Endothelial cell of umbilical vein (primary cell): ENCODE measurements around the gene TAX1BP3. TPM values are rescaled to one million over a fixed set of nuclear protein-coding genes. Genes with fewer than 3 reads are reported as not detected.
"Not testable (repeated sequence)": the region's sequence is repeated elsewhere in the genome, so short reads cannot be mapped to it uniquely, and the experiment has no call there.

Source experiments
- BruUV-seq: library from RNA; stranded (reverse); fragments of 400-500 nt; replicated peaks from 2 replicates; lab custom pipeline; 2021; lab: Mats Ljungman, UMichigan
- CTCF ChIA-PET: fragments of 300-600, 350-600 bp; sonication (Branson Sonifier 250); formaldehyde crosslinking; loops from one replicate; lab custom pipeline; 2021; ENCODE audit warnings: antibody characterized with exemption, inconsistent platforms; lab: Charles Lee
- POLR2A ChIA-PET: fragments of 300-600, 350-600 bp; sonication (Branson Sonifier 250); formaldehyde crosslinking; loops from one replicate; lab custom pipeline; 2021; ENCODE audit warnings: antibody characterized with exemption, inconsistent platforms; lab: Charles Lee
- DNase-seq: peaks from one replicate; pipeline ENCODE4 v3.0.0-alpha.2; 2011; ENCODE audit warnings: low read depth, low spot score
- FAIRE-seq: peaks from 2 replicates; lab custom pipeline; 2011; peaks lifted over from hg19 to GRCh38; lab: Jason Lieb, UNC
- H2AFZ ChIP-seq: 2 replicates; pipeline ENCODE4 v1.6.0; 2012; ENCODE audit warnings: low read depth, low read length, control low read depth, inconsistent platforms
- H3K27ac ChIP-seq: 2 replicates; pipeline ENCODE4 v1.5.1; 2011; ENCODE audit warnings: low read depth, mild to moderate bottlenecking, control low read depth, low read length, moderate library complexity; ENCODE audit not compliant: insufficient read depth
- H3K27me3 ChIP-seq, 2 experiments: 2 replicates each; pipeline versions ENCODE4 v1.6.0 to v1.6.1; 2011; ENCODE audit warnings: low read length in 2 of 2, mixed read lengths in 1 of 2; ENCODE audit not compliant: control insufficient read depth in 2 of 2, insufficient read depth in 2 of 2
- H3K36me3 ChIP-seq, 2 experiments: 2 replicates in 1 of 2; 3 replicates in 1 of 2; pipeline ENCODE4 v1.5.1; 2011; ENCODE audit warnings: low read length in 2 of 2, mild to moderate bottlenecking in 1 of 2, moderate library complexity in 1 of 2; ENCODE audit not compliant: control insufficient read depth in 2 of 2, insufficient read depth in 2 of 2; ENCODE audit errors: extremely low read depth in 1 of 2
- H3K4me1 ChIP-seq: 3 replicates; pipeline ENCODE4 v1.5.1; 2011; ENCODE audit warnings: mild to moderate bottlenecking, low read length; ENCODE audit not compliant: control insufficient read depth, insufficient read depth; ENCODE audit errors: extremely low read depth
- H3K4me2 ChIP-seq: 2 replicates; pipeline ENCODE4 v1.6.1; 2011; ENCODE audit warnings: low read length, control low read depth, mixed read lengths; ENCODE audit not compliant: insufficient read depth
- H3K4me3 ChIP-seq, 3 experiments: fragments of 200-600 bp in 1 of 3; sonication (generic), shearing (Covaris generic) in 1 of 3; replicated peaks in 1 of 3; 2 replicates each; pipeline ENCODE4 v1.5.1; 2011 to 2016; ENCODE audit warnings: control low read depth in 3 of 3, low read length in 3 of 3, mild to moderate bottlenecking in 2 of 3, inconsistent platforms in 1 of 3, low read depth in 1 of 3, moderate library complexity in 1 of 3; ENCODE audit not compliant: insufficient read depth in 1 of 3
- H3K79me2 ChIP-seq: 2 replicates; pipeline ENCODE4 v1.6.0; 2012; ENCODE audit warnings: low read length, inconsistent platforms; ENCODE audit not compliant: control insufficient read depth, insufficient read depth
- H3K9ac ChIP-seq: replicated peaks from 2 replicates; pipeline ENCODE3; 2011; ENCODE audit warnings: low read length, control low read depth; ENCODE audit not compliant: insufficient read depth; ENCODE audit errors: extremely low read depth
- H3K9me1 ChIP-seq: replicated peaks from 3 replicates; pipeline ENCODE4 v1.6.0; 2011; ENCODE audit warnings: mild to moderate bottlenecking, low read length; ENCODE audit not compliant: control insufficient read depth, insufficient read depth; ENCODE audit errors: extremely low read depth
- H3K9me3 ChIP-seq: replicated peaks from 2 replicates; pipeline ENCODE4 v1.5.1; 2012; ENCODE audit warnings: low read length, inconsistent platforms; ENCODE audit not compliant: control insufficient read depth, insufficient read depth
- H4K20me1 ChIP-seq: replicated peaks from 2 replicates; pipeline ENCODE3; 2011; ENCODE audit warnings: mild to moderate bottlenecking, low read length; ENCODE audit not compliant: control insufficient read depth, insufficient read depth; ENCODE audit errors: extremely low read depth
- CTCF ChIP-seq, 2 donors: IDR thresholded peaks; 1 replicate in 1 of 2; 2 replicates in 1 of 2; pipeline ENCODE4 v1.5.1; 2011; ENCODE audit warnings: low read length in 2 of 2, mild to moderate bottlenecking in 2 of 2, moderate library complexity in 2 of 2, control low read depth in 1 of 2, inconsistent platforms in 1 of 2, low read depth in 1 of 2; ENCODE audit not compliant: insufficient read depth in 1 of 2; ENCODE audit errors: extremely low read depth in 1 of 2
- EZH2 ChIP-seq: IDR thresholded peaks from 2 replicates; pipeline ENCODE4 v1.6.1; 2012; ENCODE audit warnings: borderline replicate concordance, low read depth, mild to moderate bottlenecking, moderate library complexity, low read length, inconsistent platforms; ENCODE audit not compliant: severe bottlenecking
- FOS ChIP-seq: IDR thresholded peaks from 2 replicates; pipeline ENCODE4 v1.6.1; 2011; ENCODE audit warnings: mild to moderate bottlenecking, low read length, moderate library complexity, borderline replicate concordance; ENCODE audit not compliant: insufficient read depth
- GATA2 ChIP-seq: IDR thresholded peaks from 2 replicates; pipeline ENCODE4 v1.7.0; 2011; ENCODE audit warnings: low read depth, mild to moderate bottlenecking, moderate library complexity, mixed read lengths, low read length; ENCODE audit not compliant: insufficient read length, insufficient read depth
- JUN ChIP-seq: IDR thresholded peaks from 2 replicates; pipeline ENCODE4 v1.6.1; 2011; ENCODE audit warnings: borderline replicate concordance, low read depth; ENCODE audit not compliant: insufficient read length, insufficient read depth
- MYC ChIP-seq: IDR thresholded peaks from one replicate; pipeline ENCODE4 v1.6.1; 2011; ENCODE audit warnings: mild to moderate bottlenecking, low read depth, low read length
- POLR2A ChIP-seq: IDR thresholded peaks from 2 replicates; pipeline ENCODE4 v1.6.1; 2012; ENCODE audit warnings: low read depth, mild to moderate bottlenecking, control low read depth, low read length
- POLR2AphosphoS5 ChIP-seq: IDR thresholded peaks from 2 replicates; pipeline ENCODE4 v1.6.1; 2012; ENCODE audit warnings: low read depth, mild to moderate bottlenecking, control low read depth, low read length, moderate library complexity; ENCODE audit not compliant: insufficient read depth
- dilution Hi-C: fragments of 300-500 bp; cut with MboI; formaldehyde crosslinking; loops from one replicate; pipeline ENCODE4 v1.15.0; 2019; ENCODE audit warnings: low sequenced_read_pairs; ENCODE audit not compliant: extremely low pct_ligation_motif_present
- intact Hi-C: fragments of 100-400 bp; cut with micrococcal nuclease; formaldehyde crosslinking; loops from one replicate; pipeline ENCODE4 v1.10.0; 2022
- polyA plus RNA-seq, 4 experiments: library from polyadenylated mRNA; depleted of rRNA in 3 of 4; stranded (reverse) in 3 of 4; unstranded in 1 of 4; fragments of >200 nt; gene quantifications; 2 replicates each; pipeline versions ENCODE4 v1.2.1 to v1.2.3, GENCODE V29; 2011 to 2012; ENCODE audit warnings: missing spikeins in 1 of 4
- total RNA-seq: library from RNA; stranded (reverse); gene quantifications from 2 replicates; pipeline ENCODE4 v1.2.3, GENCODE V29; 2021
- TF ChIP-seq, protein P1 (sequence below): IDR thresholded peaks from 2 replicates; pipeline ENCODE4 v1.6.1; 2011; ENCODE audit not compliant: insufficient read depth, insufficient read length

TAX1BP3 gene
- total and polyA plus RNA-seq, 2 donors (not counting 3 experiments of a cell fraction or from before 2014, with no cell fraction given): 254 to 315 TPM

DNA sequence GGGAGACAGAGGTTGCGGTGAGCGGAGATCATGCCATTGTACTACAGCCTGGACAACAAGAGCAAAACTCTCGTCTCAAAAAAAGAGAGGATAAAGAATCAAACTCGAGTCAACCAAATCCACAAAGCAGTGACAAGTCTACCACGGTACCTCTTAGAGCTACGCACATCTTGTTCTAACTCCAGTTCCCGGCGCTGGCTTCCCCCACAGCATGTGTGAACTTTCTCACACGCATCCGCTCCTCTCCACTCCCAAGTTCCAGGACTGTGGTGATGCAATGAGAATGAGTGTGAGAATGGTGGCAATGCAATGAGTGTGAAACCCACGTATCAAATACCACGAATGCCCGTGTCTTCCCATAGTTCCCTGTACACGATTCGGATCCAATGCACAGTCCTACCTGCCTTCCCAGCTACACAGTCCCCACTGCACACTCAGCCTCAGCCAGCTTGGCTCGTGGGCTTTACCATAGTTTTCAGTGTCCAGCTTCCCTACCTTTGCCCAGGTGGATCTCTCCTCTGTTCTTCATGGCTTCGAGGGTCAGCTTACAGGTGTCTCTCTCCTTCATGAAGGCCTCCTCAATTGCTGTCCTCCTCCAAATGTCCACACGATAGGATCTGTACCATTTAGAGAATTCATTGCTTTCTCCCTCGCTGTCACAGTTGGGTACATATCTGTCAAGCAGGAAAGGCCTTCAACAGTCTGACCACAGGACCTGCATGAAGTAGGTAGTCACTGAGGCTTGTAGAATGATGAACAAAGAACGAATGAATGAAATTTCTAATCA, 36.7 kb upstream of the TAX1BP3 start:
- intact Hi-C loops (no loop called here), dilution Hi-C loops (no loop called here)
- no peak overlapping the region for H3K4me3 ChIP-seq
- no peak overlapping the region for H3K27ac ChIP-seq
- H2AFZ ChIP-seq: no peak overlapping the region
- no peaks in the 10 kb centered on the region for H3K9me3 ChIP-seq
- no peaks in the 10 kb centered on the region for H3K79me2 ChIP-seq
- CTCF ChIA-PET: interaction anchor here (1.3 kb wide), 1 partner anchor 22 kb away, joined by 4 read pairs; no protein-coding TSS in a partner anchor
- H3K36me3 ChIP-seq: no peaks in the 10 kb centered on the region
- no TSS peak for BruUV-seq
- no peak for FAIRE-seq
- no peak for DNase-seq
- POLR2A ChIA-PET: no interaction called here
- TF ChIP-seq MYC: no peak
- no peak for TF ChIP-seq EZH2
- TF ChIP-seq FOS: no peak
- TF ChIP-seq, protein P1, sequence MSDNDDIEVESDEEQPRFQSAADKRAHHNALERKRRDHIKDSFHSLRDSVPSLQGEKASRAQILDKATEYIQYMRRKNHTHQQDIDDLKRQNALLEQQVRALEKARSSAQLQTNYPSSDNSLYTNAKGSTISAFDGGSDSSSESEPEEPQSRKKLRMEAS: no peak
- no peak for TF ChIP-seq JUN
- no peak for TF ChIP-seq CTCF (IDR thresholded peaks at IDR 0.05; ENCODE audit: extremely low read depth in 1 of 2, insufficient read depth in 1 of 2, low read depth in 1 of 2, low read length in 2 of 2)
- TF ChIP-seq POLR2A: no peak
- TF ChIP-seq POLR2AphosphoS5: no peak
- TF ChIP-seq GATA2: no peak
- H3K27me3 ChIP-seq: no peaks in the 10 kb centered on the region
- no peak overlapping the region for H3K4me2 ChIP-seq
- no peaks in the 10 kb centered on the region for H3K9me1 ChIP-seq
- no peaks in the 10 kb centered on the region for H4K20me1 ChIP-seq
- no peaks in the 10 kb centered on the region for H3K4me1 ChIP-seq
- H3K9ac ChIP-seq: no peak overlapping the region

DNA sequence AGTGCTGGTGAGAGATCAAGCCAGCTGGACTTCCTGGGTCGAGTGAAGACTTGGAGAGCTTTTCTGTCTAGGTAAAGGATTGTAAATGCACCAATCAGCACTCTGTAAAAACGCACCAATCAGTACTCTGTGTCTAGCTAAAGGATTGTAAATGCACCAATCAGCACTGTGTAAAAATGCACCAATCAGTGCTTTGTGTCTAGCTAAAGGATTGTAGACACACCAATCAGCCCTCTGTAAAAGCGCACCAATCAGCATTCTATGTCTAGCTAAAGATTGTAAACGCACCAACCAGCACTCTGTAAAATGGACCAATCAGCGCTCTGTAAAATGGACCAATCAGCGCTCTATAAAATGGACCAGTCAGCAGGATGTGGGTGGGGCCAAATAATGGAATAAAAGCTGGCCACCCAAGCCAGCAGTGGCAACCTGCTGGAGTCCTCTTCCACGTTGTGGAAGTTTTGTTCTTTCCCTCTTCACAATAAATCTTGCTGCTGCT, 33.7 kb upstream of the TAX1BP3 start:
- H3K27me3 ChIP-seq, intact Hi-C loops, H3K27ac ChIP-seq, H3K4me2 ChIP-seq, FAIRE-seq, H3K79me2 ChIP-seq, H4K20me1 ChIP-seq, POLR2A ChIA-PET, dilution Hi-C loops, H3K4me1 ChIP-seq, H3K4me3 ChIP-seq, H3K9me3 ChIP-seq, DNase-seq, H2AFZ ChIP-seq, H3K9ac ChIP-seq, BruUV-seq, H3K9me1 ChIP-seq, H3K36me3 ChIP-seq: not testable (repeated sequence)
- CTCF ChIA-PET: interaction anchor here (1.2 to 1.3 kb wide), 2 partner anchors 9 to 20 kb away, joined by 3 to 4 read pairs; no protein-coding TSS in a partner anchor
